HG03439 (cell line): Measurements from ENCODE around the gene HPS3.

ENCODE experiments used
- ATAC-seq: cut with Tn5 transposase; IDR thresholded peaks from one replicate; pipeline ENCODE4 v1.9.1; 2021; ENCODE audit warnings: mild to moderate bottlenecking, moderate library complexity; ENCODE audit not compliant: unreplicated experiment

The HPS3 gene

DNA sequence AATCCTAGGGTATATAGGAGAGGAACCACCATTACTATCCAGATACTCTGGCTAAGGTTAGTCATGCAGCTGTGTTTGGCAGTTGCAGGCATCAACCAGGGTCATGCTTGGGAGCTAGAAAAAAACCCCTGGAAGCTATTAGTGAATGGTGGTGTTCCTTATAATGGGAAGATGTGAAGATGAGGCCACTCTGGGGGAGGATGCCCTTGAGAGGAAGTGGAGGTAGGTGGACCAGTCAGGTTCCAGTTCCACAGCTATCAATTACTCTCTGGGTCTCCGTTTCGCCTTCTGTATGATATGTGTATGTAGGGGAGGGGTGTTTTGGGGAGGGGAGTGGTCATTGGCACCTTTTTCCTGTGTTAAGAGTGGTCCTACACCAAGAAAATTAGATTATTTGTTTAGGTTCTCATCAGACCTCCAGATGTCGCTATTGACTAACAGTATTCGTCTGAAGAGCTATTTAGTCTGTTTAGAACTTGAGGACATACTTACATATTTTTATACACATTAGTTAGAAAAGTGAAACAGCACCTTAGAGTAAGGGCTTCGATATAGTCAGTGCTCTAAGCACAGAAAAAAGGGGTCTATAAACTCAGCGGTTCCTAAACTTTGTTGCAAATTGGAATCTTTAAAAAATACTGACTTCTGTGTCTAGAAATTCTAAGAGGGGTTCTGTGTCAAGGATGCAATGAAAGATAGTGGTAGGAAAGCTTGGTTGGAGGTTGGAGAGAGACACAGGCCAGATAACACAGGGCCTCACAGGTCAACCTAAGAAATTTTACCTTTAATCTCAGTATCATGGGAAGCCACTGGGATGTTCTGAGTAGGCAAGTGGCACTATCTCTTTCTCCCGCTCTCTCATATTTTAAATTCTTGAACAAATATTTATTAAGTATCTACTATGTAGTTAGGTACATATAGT, 9.1 kb upstream of the HPS3 start:
- no peak for ATAC-seq

DNA sequence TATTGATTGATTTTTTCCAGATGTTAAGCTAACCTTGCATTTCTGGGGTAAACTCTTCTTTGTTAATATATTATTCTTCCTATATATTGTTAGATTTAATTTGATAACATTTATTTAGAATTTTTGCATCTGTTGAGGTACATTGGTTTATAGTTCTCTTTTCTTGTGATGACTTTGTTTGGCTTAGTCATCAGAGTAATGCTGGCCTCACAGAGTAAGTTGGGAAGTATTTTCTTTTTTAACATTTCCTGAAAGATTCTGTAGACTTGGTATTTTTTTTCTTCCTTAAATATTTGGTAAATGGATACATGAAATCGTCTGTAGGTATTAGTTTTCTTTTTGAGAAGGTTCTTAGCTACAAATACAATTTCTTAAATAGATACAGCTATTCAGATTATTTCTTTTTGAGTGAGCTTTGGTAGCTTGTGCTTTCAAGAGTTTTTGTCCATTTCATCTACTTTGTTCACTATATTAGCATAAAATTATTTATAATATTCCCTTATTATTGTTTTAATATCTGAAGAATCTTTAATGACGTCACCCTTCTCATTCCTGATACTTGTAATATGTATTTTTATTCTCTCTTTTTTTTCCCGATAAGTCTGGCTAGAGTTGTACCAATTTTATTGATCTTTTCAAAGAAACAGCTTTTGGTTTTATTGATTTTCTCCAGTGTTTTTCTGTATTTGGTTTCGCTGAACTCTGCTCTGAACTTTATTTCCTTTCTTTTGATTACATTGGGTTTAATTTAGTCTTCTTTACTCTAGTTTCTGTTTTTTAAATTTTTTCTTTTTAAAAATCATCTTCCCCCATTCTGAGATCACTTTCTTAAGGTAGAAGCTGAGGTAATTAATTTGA, 6.5 kb upstream of the HPS3 start:
- no peak for ATAC-seq

DNA sequence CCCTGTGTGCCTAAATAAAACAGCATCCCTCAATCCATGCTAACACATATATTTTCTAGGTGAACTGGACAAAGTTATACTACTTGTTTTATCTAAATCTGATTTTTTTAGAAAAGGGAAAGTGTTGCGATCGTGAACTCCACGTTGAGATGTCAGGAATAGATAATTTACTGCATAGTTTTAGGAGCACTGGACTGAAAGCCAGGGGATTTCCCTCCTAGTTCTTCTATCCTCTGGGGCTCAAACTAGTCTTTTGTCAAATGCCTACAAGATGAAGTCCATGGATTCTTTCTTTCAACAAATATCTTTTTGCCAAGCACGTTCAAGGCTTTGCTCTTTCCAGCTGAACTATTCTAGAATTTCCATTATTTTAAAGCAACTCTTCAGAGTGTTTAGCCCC, 617 bp upstream of the HPS3 start:
- ATAC-seq: no peak

DNA sequence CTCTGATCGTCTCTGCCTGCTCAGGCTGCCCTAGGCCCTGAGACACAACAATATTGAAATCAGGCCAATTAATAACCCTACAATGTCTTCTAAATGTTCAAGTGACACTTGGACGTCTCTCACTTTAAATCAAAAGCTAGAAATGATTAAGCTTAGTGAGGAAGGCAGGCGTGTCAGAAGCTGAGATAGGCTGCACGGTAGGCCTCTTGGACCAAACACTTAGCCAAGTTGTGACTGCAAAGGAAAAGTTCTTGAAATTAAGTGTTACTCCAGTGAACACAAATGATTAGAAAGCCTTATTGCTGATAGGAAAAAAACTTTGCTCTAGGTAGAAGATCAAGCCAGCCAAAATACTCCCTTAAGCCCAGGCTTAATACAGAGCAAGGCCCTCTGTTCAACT, 2.2 kb downstream of the HPS3 start:
- no peak for ATAC-seq

DNA sequence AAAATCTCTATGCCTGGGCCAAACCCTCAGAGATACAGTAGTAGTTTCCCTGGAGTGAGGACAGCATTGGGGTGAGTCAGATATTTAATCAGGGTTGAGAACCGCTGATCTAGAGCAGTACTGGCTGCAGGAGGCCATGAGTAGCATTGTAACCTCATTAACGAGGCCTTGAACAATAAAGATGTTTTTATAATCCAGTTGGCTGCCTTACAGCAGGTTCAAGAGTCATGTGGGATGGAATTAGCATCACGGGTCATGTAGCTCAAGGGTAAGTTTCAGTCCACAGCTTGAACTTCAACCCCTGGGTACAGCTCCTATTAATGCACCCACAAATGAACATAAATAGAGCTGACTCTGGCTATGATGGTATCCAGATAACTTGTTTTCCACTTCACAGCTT, 5.1 kb downstream of the HPS3 start:
- ATAC-seq: no peak

DNA sequence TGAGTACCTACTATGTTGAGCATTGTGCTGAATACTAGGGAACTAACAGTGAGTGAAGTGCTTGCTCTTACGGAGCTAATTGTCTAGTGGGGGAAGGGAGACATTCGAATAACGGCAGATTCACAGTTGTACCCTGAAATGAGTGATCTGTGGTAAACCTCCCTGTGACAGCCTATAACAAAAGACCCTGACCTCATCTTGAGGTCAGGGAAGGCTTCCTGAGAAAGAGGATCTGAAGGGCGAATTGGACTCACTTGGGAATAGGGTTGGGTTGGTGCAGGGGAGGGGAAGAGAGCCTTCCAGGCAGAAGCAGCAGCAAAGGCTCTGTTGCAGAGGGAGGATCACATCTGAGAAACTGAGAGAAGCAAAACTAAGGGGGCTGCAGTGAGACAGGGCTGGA, 13.2 kb downstream of the HPS3 start:
- ATAC-seq: no peak

DNA sequence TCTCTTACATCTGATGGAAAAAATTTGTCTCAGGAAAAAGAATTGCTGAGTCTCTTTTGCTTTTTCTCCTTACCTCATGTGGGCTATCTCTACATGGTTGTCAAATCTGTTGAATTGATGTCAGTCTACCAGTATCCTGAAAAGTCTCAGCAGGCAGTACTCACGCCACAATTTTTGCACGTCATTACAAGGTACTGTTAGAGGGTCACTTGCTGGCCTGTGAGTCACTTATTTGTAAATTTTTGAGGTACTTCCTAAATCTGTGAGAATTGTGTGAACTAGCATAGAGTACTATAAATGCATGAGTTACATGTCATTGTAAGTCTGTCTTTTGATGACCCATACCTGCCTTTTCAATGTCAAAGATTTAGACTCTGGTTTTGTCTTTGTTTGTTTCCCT, 15.9 kb downstream of the HPS3 start:
- ATAC-seq: no peak

DNA sequence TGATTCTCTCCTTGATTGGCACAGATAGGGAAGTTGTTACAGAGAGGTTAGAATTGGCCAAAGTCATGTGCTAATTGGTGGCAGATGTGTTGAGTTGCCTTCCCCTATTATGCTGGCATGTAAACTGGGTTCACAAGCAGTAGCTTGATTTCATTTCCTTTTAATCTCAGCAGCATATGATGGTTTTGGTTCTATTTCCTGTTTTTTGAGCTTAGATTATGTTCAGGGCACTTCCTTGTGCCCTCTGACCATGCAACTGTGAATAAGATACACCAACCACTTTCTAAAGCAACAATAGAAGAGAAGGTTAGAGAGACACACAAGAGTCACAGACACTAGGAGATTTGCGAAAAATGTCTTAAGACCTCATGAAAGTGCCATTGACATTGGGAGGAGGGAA, 16.5 kb downstream of the HPS3 start:
- ATAC-seq: peak; percentile 56

DNA sequence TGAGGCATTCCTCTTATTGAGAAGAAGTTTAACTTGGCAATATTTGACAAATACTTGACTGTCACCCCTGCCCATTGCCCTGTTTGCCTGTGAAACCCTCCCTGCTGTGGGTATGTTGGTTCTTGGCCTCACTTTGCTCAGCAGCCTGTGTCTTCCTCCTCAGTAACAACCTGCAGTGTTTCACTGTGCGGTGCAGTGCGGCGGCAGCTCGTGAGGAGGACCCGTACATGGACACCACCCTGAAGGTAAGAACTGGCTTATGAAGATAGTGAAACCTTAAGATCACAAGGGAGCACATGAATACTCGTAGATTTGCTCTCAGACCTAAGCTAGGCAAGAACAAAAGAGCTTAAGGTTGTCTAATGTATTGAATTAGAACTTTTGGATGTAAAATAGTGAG, 21.0 kb downstream of the HPS3 start:
- ATAC-seq: no peak

DNA sequence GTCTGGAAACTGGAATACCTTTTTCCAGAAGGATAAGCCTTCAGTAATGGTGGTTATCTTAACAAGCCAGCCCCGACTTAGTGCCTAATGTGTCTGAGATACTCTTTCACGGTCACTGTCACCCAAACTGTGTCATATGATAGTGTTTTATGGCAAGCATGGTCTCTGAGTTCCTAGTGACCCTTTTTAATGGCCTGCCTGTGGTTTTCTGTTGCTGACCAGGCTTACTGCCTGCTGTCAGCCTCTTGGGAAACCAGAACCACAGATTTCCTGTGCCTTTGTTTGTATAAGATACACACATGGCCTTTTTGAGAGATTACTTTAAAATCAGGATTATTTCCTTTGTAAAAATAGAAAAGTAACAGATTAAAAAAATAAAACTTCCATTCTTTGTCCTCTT, 22.4 kb downstream of the HPS3 start:
- ATAC-seq: no peak

DNA sequence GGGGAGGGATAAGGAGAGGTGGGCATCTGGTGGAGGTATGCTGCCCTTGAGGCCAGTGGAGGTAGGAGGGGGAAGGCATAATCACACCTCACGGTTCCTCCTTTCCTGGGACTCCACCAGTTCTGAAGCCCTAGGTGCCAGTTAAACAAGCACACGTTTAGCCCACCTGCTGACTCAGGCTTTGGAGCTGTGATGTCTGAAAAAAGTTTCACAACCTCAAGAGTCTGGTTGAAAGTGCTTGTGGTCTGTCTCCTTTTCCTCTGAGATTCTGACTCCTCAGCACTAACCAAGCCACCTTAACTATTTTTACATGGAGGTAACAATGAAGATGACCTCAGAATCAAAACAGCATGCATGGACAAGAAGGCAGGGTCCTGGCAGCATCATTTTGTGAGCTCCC, 23.0 kb downstream of the HPS3 start:
- ATAC-seq: peak; percentile 69

DNA sequence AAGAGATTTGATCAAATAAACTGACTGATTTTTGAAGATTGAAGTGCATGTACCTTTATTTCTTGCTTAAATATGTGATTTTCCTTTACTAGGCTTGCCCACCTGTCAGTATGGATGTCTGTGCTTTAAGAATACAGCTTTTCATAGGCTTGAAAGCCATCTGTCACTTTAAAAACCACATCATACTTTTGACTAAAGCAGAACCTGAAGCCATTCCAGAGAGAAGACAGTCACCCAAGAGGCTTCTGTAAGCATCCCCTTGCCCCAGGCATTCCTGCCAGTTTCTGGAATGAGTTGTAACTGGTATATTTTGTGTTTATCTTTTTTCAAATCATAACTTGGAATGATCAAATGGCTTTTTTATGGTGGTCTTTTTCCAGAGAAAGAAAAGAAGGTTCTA, 24.0 kb downstream of the HPS3 start:
- no peak for ATAC-seq

DNA sequence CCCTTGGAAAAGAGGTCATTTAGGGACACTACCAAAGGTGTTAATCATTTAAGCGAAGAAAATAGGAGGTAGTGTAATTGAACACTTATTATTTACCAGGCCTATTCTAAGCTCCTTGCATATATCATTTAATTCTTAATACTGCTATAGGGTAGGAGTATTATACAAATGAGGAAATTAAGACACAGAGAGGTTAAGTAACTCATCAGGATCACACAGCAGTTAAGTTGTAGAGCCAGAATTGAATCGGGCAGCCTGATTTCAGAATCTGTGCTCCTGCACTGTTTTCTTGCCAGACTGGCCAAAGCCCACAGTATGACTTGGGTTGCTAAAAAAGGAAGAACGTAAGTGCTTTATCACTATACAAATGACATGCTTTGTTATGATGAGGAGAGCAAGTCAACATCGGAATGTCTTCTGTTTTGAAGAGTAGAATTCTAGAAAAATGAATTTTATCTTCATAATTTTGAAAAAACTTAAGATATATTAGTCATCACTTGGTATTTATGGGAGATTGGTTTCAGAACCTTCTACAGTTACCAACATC, 31.4 kb downstream of the HPS3 start:
- no peak for ATAC-seq

DNA sequence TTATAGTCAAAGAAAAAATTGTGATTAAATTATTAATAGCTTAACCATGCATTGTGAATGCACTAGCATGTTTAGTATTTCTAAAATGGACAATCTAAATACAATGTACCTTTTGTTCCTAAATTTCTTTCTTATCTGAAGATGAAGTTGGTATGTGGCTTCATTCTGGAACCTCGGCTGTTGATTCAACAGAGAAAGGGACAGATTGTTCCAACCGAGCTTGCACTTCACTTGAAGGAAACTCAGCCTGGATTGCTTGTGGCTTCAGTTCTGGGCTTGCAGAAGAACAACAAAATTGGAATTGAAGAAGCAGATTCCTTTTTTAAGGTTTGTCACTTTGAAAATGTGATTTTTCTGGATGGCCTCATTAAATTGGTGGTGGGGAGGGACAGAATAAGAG, 32.6 kb downstream of the HPS3 start:
- no peak for ATAC-seq

DNA sequence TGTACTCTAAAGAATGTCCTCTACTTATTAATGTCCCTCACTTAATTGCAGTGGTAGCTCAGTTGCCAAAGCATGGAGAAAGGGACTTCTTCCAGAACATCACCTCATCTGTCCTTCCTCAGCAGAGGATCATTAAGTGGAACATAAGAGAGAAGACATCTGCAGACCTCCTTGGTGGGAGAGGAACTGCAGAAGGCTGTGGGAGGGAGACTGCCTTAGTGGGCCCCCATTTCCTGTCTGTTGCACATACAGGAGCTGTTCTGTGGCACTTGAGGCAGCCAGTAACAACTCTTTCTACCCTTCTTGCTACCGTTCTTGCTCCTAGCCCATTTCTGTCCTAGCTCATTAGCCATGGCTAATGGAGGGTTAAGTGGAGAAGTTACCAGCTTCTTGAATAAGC, 33.6 kb downstream of the HPS3 start:
- ATAC-seq: no peak

DNA sequence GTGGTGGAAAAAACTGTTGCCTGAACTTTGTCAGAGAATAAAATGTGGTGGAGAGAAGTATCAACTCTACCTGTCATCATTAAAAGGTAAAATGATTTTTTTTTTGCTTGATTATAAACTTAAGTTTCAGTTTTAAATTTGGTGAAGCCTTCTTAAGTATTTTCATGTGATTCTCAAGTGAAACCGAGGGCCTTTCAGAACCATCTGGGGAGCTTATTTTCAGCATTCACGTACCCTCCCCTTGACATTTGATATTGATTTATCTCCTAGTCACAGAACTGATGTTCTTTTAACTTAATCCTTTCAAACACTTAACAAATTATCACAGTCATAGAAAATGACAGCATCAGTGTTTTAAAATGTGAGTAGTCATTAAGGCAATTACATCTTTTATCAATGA, 38.5 kb downstream of the HPS3 start:
- ATAC-seq: no peak

DNA sequence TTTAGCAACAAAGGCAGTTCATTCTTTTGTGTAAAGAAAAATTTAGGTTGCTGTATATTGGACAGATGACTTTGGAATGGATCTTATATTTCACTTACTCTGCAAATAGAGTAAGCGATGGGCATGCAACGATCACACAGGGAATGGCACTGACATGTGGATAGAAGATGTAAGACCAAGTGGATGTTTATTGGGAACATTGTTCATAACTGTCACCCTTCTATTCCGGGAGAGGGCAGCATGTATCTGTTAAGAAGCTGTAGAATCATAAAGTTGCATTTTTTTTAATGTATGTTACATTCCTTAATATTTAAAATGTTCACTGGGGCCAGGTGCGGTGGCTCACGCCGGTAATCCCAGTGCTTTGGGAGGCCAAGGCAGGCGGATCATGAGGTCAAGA, 41.2 kb downstream of the HPS3 start:
- no peak for ATAC-seq

DNA sequence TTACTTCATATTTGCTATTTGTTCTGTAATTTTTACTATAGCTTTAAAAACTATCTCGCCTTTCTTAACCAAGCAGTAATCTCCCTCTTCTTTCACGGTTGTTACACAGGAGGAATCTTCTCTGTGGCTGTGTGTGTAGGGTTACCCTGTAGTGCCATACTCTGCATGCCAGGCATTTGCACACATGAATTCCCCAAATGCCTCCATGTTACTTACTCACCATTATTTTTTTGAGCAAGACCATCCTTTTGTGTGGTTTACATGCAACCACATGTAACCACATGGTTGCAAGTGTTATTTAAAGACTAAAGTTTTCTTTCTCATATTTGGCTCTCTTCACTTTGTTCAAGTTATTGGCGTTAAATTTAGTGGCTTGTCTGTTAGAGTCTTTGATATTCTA, 45.5 kb downstream of the HPS3 start:
- ATAC-seq: peak; percentile 74

DNA sequence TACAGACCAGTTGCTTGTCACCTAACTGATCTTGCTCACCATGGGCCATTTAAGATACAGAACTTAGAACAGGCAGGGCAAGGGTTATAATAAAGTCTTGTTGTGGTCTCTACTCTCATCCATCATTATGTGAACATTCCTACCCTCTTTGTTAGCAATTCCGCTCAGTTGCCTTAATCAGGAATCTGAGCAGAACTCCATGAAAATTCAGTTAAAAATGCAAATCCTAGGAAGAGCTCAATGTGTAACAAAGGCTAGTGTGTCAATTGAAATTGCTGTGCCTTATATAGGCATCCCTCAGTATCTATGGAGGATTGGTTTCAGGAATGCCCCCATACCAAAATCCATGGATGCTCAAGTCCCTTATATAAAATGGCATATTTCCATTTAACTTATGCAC, 47.7 kb downstream of the HPS3 start:
- ATAC-seq: no peak

DNA sequence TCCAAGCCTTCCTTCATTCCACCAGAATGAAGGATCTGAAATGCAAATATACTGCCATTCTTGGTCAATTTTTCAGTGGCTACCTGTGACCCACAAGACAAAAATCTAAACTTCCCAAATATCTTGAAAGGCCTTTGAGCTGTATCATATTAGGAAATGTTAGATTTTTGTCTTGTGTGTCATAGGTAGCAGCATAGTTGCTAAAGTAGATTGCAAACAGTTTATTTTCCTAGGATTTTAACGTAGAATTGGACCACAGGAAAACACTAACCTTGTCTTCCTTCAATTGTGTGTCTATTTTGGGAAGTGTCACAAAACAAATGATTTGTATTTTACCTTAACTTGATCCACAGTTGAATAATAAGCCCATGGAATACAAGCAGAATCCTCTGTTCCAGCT, 49.8 kb downstream of the HPS3 start:
- ATAC-seq: no peak

DNA sequence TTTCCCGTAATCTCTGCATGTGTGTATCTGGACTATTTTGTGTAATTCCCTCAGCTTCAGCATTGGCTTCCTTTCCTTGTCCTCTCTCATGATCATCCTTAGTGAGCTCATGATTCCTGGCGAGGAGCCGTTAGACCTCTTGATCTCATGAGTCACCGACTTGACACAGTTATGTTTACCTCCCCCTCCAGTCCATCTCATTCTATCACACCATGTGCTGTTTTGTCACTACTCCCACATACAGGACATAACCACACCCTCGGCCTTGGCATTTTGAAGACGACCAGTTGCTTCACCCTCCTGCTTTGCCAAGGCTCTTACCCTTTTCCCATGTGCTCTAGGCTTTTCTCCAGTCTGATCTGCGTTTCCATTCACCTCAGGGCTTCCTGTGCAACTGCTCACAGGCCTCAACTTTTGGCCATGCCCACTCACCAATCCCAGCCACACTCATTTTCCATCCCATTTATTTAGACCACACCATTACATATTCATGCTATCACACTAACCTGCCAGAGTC, 50.7 kb downstream of the HPS3 start:
- no peak for ATAC-seq

DNA sequence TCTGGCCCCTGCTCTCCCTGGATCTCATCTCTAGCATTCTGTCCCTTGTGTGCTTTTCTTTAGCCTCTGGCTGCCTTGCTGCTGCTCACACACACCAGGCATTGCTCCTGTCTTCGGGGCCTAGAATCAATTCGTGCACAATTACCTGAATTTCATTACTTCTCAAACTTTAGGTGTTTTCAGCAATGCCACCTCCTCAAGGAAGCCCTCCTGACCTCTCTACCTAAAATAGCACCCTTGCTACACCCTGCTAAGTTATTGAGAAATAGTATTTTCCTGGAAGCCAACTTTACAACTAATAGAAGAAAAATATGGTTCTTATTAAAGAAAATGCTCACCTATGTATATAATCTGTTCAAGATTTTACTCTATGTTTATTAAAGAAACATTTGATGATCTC, 51.7 kb downstream of the HPS3 start:
- no peak for ATAC-seq
